ENCODE data around the gene MYCL.

The MYCL gene

GRCh38 chr1:39852876-39853275 lies 48.8 kb downstream of the MYCL start:
- no peak for DNase-seq (ENCODE audit: low read depth, low spot score)

- peak; percentile 37 for DNase-seq (ENCODE audit: low read depth, low spot score)
Measured at GRCh38 chr1:39852214-39852791, 49.4 kb downstream of the MYCL start.

- no peak for DNase-seq (ENCODE audit: low read depth, low spot score)
Measured at GRCh38 chr1:39850606-39851216, 51.0 kb downstream of the MYCL start.

- DNase-seq (ENCODE audit: low read depth, low spot score): no peak
Measured at GRCh38 chr1:39849203-39849602, 52.5 kb downstream of the MYCL start.

- no peak for DNase-seq (ENCODE audit: low read depth, low spot score)
Measured at GRCh38 chr1:39847940-39848339, 53.8 kb downstream of the MYCL start.

- DNase-seq (ENCODE audit: low read depth, low spot score): no peak
Measured at GRCh38 chr1:39846796-39847195, 54.9 kb downstream of the MYCL start.

- DNase-seq (ENCODE audit: low read depth, low spot score): peak; percentile 80
Measured at GRCh38 chr1:39845569-39846566, 55.8 kb downstream of the MYCL start.
